Aorta (tissue), 5 donors: ENCODE data around the gene APP. TPM values are rescaled to one million over a fixed set of nuclear protein-coding genes. Genes with fewer than 3 reads are reported as not detected.

Experiments
- ATAC-seq: fragments of 200-7000 bp; cut with Tn5 transposase; one replicate; pipeline ENCODE4 v1.9.1; 2022; ENCODE audit warnings: moderate library complexity; ENCODE audit not compliant: low FRiP score
- DNase-seq, 2 donors: peaks; one replicate each; pipeline ENCODE4 v3.0.0-alpha.2; 2020
- H3K27ac ChIP-seq, 2 donors: one replicate each; pipeline ENCODE4 v1.5.1; 2013; ENCODE audit warnings: low read length in 2 of 2, mild to moderate bottlenecking in 2 of 2, moderate library complexity in 2 of 2, control low read depth in 1 of 2, inconsistent platforms in 1 of 2, low read depth in 1 of 2
- H3K27me3 ChIP-seq, 2 donors: one replicate each; pipeline ENCODE4 v1.6.1; 2013; ENCODE audit warnings: control low read depth in 1 of 2, low read length in 1 of 2, mild to moderate bottlenecking in 1 of 2, moderate library complexity in 1 of 2; ENCODE audit not compliant: insufficient read depth in 2 of 2, control insufficient read depth in 1 of 2
- H3K36me3 ChIP-seq, 2 donors: one replicate each; pipeline ENCODE4 v1.6.1; 2013; ENCODE audit warnings: control low read depth in 1 of 2, low read length in 1 of 2, mild to moderate bottlenecking in 1 of 2; ENCODE audit not compliant: insufficient read depth in 2 of 2, control insufficient read depth in 1 of 2
- H3K4me1 ChIP-seq, 2 donors: one replicate each; pipeline ENCODE4 v1.6.1; 2013; ENCODE audit warnings: low read length in 2 of 2, control low read depth in 1 of 2, mild to moderate bottlenecking in 1 of 2, moderate library complexity in 1 of 2; ENCODE audit not compliant: insufficient read depth in 2 of 2, control insufficient read depth in 1 of 2
- H3K4me3 ChIP-seq, 2 donors: one replicate each; pipeline ENCODE4 v1.5.1; 2013; ENCODE audit warnings: low read length in 2 of 2, control low read depth in 1 of 2, mild to moderate bottlenecking in 1 of 2
- H3K9me3 ChIP-seq: one replicate; pipeline ENCODE4 v1.6.1; 2013; ENCODE audit warnings: mild to moderate bottlenecking, low read length; ENCODE audit not compliant: control insufficient read depth
- WGBS, 2 donors: extraction: QIAGEN DNeasy Blood & Tissue Kit; methylation state at CpG; one replicate each; pipeline ENCODE4 v1.1.7; 2013; 5-methylcytosine and 5-hydroxymethylcytosine counted together
- intact Hi-C, 2 donors: fragments of 100-400 bp; cut with DNase I; formaldehyde crosslinking; loops; one replicate each; pipeline versions ENCODE4 v1.14.2 to v1.15.0; 2022
- polyA plus RNA-seq, 2 donors: library from polyadenylated mRNA; stranded (reverse); fragments of 200-250 nt; gene quantifications; one replicate each; pipeline ENCODE4 v1.2.3, GENCODE V29; 2013
- total RNA-seq, 2 donors: library from RNA; stranded (reverse); fragmentation: NEBNext Ultra II Directional; extraction: Animal tissue kit (Norgen Biotek cat#: 25700); gene quantifications; one replicate each; pipeline ENCODE4 v1.2.1, GENCODE V29; 2021
- donor health status: healthy with polysubstance abuse.
- donor health status: Bipolar disorder and iron deficiency.
- donor health status: DM: no; HTN: no; CAD: no.
- donor health status: DM: no; HTN: no; CAD: no.
- donor health status: DM: yes; HTN: yes; CAD: no.

Gene APP
- total and polyA plus RNA-seq, 4 donors, result 149 to 581 (median 371) TPM

DNA sequence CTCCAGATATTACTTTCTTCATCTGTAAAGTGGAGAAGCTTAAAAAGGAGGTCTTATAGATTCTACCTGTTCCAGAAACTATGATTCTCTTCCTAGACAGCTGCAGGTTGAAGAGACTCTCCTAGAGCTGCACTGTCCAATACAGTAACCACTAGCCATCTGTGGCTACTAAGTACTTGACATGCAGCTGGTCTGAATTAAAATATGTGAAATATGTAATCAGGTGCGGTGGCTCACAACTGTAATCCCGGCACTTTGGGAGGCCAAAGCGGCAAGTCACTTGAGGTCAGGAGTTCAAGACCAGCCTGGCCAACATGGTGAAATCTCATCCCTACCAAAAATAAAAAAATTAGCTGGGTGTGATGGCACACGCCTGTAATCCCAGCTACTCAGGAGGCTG is 15.8 kb downstream of the APP start:
- H3K4me3 ChIP-seq, result no peak overlapping the region
- ATAC-seq (no peak), DNase-seq (no peak)
- no peaks in the 10 kb centered on the region for H3K36me3 ChIP-seq
- H3K4me1 ChIP-seq, result peaks cover 0 to 3% of the 10 kb centered on the region in 2 donors
- H3K27me3 ChIP-seq, result no peaks in the 10 kb centered on the region
- H3K27ac ChIP-seq, result no peak overlapping the region
- WGBS, 2 donors, result 91% methylated on average over 4 of the region's 4 CpGs
- intact Hi-C loops, result loop anchor here in 1 of 2 donors (10.0 kb wide), 1 partner anchor 80 kb away; no protein-coding TSS in a partner anchor
- no peaks in the 10 kb centered on the region for H3K9me3 ChIP-seq

- ATAC-seq, result no peak
- WGBS, 2 donors, result 0 to 4% methylated on average over 1 of the region's 1 CpG
- H3K27ac ChIP-seq, result no peak overlapping the region
- no peaks in the 10 kb centered on the region for H3K27me3 ChIP-seq
- H3K4me3 ChIP-seq, result no peak overlapping the region
- no peaks in the 10 kb centered on the region for H3K36me3 ChIP-seq
- peaks cover 0 to 4% of the 10 kb centered on the region in 2 donors for H3K4me1 ChIP-seq
- H3K9me3 ChIP-seq, result no peaks in the 10 kb centered on the region
- no peak for DNase-seq
- intact Hi-C loops, result loop anchor here in 1 of 2 donors (10.0 kb wide), 1 partner anchor 79 kb away; no protein-coding TSS in a partner anchor
Observed at GRCh38 chr21:26153758-26154157, 16.8 kb downstream of the APP start.

GRCh38 chr21:26148840-26149354 is 21.7 kb downstream of the APP start:
- H3K4me1 ChIP-seq, result peaks cover 2 to 4% of the 10 kb centered on the region in 2 donors
- peak overlapping the region; percentile 85 to 98 for H3K27ac ChIP-seq
- peak; percentile 45 for ATAC-seq

GRCh38 chr21:26148071-26148839 is 22.3 kb downstream of the APP start:
- WGBS, 2 donors, result 0 to 25% methylated on average over 3 of the region's 3 CpGs
- H3K27me3 ChIP-seq, result no peaks in the 10 kb centered on the region
- peak; percentile 60 for ATAC-seq
- no peak for DNase-seq
- no peak overlapping the region for H3K4me3 ChIP-seq
- peak overlapping the region; percentile 82 to 86 for H3K27ac ChIP-seq
- peaks cover 2 to 4% of the 10 kb centered on the region in 2 donors for H3K4me1 ChIP-seq
- peaks cover 0 to 1% of the 10 kb centered on the region in 2 donors for H3K36me3 ChIP-seq
- intact Hi-C loops, result no loop called here
- H3K9me3 ChIP-seq, result no peaks in the 10 kb centered on the region

More at GRCh38 chr21:26148840-26149354, 21.7 kb downstream of the APP start:
- DNase-seq, result no peak
- Histone ChIP-seq H3K9me3 (no peaks in the 10 kb centered on the region), H3K27me3 (no peaks in the 10 kb centered on the region), H3K4me3 (no peak overlapping the region), H3K36me3 (peaks cover 0 to 1% of the 10 kb centered on the region in 2 donors)
- intact Hi-C loops, result no loop called here

- Histone ChIP-seq H3K4me3 (no peak overlapping the region), H3K27me3 (no peaks in the 10 kb centered on the region), H3K9me3 (no peaks in the 10 kb centered on the region), H3K27ac (peak overlapping the region in 1 of 2 donors; percentile 82), H3K4me1 (peaks cover 2 to 4% of the 10 kb centered on the region in 2 donors), H3K36me3 (peaks cover 0 to 1% of the 10 kb centered on the region in 2 donors)
- WGBS, 2 donors, result 75 to 79% methylated on average over 4 of the region's 4 CpGs
- no peak for ATAC-seq
- intact Hi-C loops, result no loop called here
- DNase-seq, result no peak
Observed at GRCh38 chr21:26147535-26147934, 23.0 kb downstream of the APP start.

- peaks cover 2 to 4% of the 10 kb centered on the region in 2 donors for H3K4me1 ChIP-seq
- H3K9me3 ChIP-seq, result no peaks in the 10 kb centered on the region
- H3K27ac ChIP-seq, result no peak overlapping the region
- H3K36me3 ChIP-seq, result peaks cover 0 to 1% of the 10 kb centered on the region in 2 donors
- 99 to 100% methylated on average over 1 of the region's 1 CpG for WGBS, 2 donors
- H3K27me3 ChIP-seq, result no peaks in the 10 kb centered on the region
- DNase-seq, result no peak
- ATAC-seq, result no peak
- no peak overlapping the region for H3K4me3 ChIP-seq
- intact Hi-C loops, result no loop called here
Observed at GRCh38 chr21:26146681-26147080, 23.9 kb downstream of the APP start.

DNA sequence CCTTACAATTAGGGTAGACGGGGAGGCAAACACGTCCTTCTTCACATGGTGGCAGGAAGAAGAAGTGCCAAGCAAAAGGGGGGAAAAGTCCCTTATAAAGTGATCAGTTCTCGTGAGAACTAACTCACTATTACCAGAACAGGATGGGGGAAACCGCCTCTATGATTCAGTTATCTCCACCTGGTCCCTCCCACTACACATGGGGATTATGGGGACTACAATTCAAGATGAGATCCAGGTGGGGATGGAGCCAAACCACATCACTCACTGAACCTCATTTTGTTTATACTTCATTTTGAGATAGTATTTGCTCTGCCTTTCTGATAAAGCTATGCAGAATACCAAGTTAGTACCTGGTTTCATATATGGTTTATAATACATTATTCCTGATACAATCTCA is 26.5 kb downstream of the APP start:
- intact Hi-C loops, result no loop called here
- Histone ChIP-seq H3K27me3 (no peaks in the 10 kb centered on the region), H3K4me3 (no peak overlapping the region), H3K4me1 (peaks cover 2 to 4% of the 10 kb centered on the region in 2 donors), H3K36me3 (peaks cover 0 to 1% of the 10 kb centered on the region in 2 donors), H3K9me3 (no peaks in the 10 kb centered on the region), H3K27ac (no peak overlapping the region)
- ATAC-seq (no peak), DNase-seq (no peak)
- WGBS, 2 donors, result 89 to 96% methylated on average over 4 of the region's 4 CpGs

- H3K36me3 ChIP-seq, result peaks cover 0 to 1% of the 10 kb centered on the region in 2 donors
- no peaks in the 10 kb centered on the region for H3K9me3 ChIP-seq
- 95% methylated on average over 5 of the region's 5 CpGs for WGBS, 2 donors
- no peak for ATAC-seq
- H3K27me3 ChIP-seq, result no peaks in the 10 kb centered on the region
- H3K27ac ChIP-seq, result no peak overlapping the region
- H3K4me3 ChIP-seq, result no peak overlapping the region
- H3K4me1 ChIP-seq, result peaks cover 0 to 1% of the 10 kb centered on the region in 2 donors
- intact Hi-C loops, result no loop called here
- DNase-seq, result no peak
Observed at GRCh38 chr21:26142363-26142762, 28.2 kb downstream of the APP start.

DNA sequence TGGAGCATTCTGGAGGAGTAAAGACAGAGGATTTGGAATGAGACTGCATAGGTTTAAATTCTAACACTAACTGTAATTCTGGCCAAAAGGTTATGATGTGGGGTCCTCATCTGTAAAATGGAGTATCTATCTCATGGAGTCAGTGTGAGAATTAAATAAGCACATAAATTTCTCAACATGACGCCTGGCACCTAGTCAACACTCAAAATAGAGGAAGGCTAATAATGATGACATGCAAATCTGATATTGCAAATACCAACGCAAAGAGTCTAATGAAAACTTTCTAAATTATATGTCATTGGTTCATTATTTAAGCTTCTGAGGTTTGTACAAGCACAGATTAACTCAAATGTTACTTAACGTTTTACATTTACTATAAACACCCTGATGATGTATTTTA is 29.6 kb downstream of the APP start:
- Histone ChIP-seq H3K4me3 (no peak overlapping the region), H3K27ac (no peak overlapping the region), H3K4me1 (peaks cover 0 to 1% of the 10 kb centered on the region in 2 donors), H3K27me3 (no peaks in the 10 kb centered on the region), H3K9me3 (no peaks in the 10 kb centered on the region), H3K36me3 (peaks cover 0 to 1% of the 10 kb centered on the region in 2 donors)
- DNase-seq (no peak), ATAC-seq (no peak)
- intact Hi-C loops, result no loop called here
- 56 to 63% methylated on average over 3 of the region's 3 CpGs for WGBS, 2 donors
